ENCODE data around the gene PPP2R2C.

Gene PPP2R2C

GRCh38 chr4:6271206-6271605 lies 201.2 kb downstream of the PPP2R2C start:
- H3K79me2 ChIP-seq = peaks cover 2% of the 10 kb centered on the region
- H3K27ac ChIP-seq = no peak overlapping the region
- no peak overlapping the region for H3K4me3 ChIP-seq (ENCODE audit: low read depth, low read length)
- peaks cover 10% of the 10 kb centered on the region for H3K4me1 ChIP-seq
- no peaks in the 10 kb centered on the region for H3K9me3 ChIP-seq (ENCODE audit: control insufficient read depth, low read length)
- TF ChIP-seq CTCF (IDR thresholded peaks at IDR 0.05) = no peak
- no peak overlapping the region for H3K4me2 ChIP-seq (ENCODE audit: low read length)
- no peak overlapping the region for H2AFZ ChIP-seq
- H3K9ac ChIP-seq = no peak overlapping the region
- H3K36me3 ChIP-seq (ENCODE audit: control insufficient read depth, insufficient read depth, low read length) = no peaks in the 10 kb centered on the region
- no peaks in the 10 kb centered on the region for H3K27me3 ChIP-seq (ENCODE audit: control insufficient read depth, insufficient read depth, low read length)

GRCh38 chr4:6270636-6271121 lies 201.7 kb downstream of the PPP2R2C start:
- H3K27ac ChIP-seq = no peak overlapping the region

More at GRCh38 chr4:6270636-6271121, 201.7 kb downstream of the PPP2R2C start:
- H3K4me2 ChIP-seq (ENCODE audit: low read length) = peak overlapping the region; percentile 97
- no peaks in the 10 kb centered on the region for H3K9me3 ChIP-seq (ENCODE audit: control insufficient read depth, low read length)
- H3K9ac ChIP-seq = no peak overlapping the region
- H3K79me2 ChIP-seq = peaks cover 2% of the 10 kb centered on the region
- H3K36me3 ChIP-seq (ENCODE audit: control insufficient read depth, insufficient read depth, low read length) = no peaks in the 10 kb centered on the region
- H3K4me1 ChIP-seq = peaks cover 10% of the 10 kb centered on the region
- H3K27me3 ChIP-seq (ENCODE audit: control insufficient read depth, insufficient read depth, low read length) = no peaks in the 10 kb centered on the region
- no peak overlapping the region for H2AFZ ChIP-seq
- no peak for TF ChIP-seq CTCF (IDR thresholded peaks at IDR 0.05)
- H3K4me3 ChIP-seq (ENCODE audit: low read depth, low read length) = peak overlapping the region; percentile 40

All from parathyroid adenoma (tissue), 2 donors.